Stimulated activated CD4-positive, alpha-beta T cell treated with anti-CD3 and anti-CD28 coated beads, Interleukin-15, amount 100 ng/mL, for 48 hours (primary cell): Measurements from ENCODE around the gene MGAT4A.
A peak's percentile ranks its signal among the peaks of the same experiment; 100 is the strongest.

Source experiments
- DNase-seq, 2 donors: peaks; one replicate each; pipeline ENCODE4 v3.0.0-alpha.2; 2020; ENCODE audit warnings: low read depth in 2 of 2

The MGAT4A gene

DNA sequence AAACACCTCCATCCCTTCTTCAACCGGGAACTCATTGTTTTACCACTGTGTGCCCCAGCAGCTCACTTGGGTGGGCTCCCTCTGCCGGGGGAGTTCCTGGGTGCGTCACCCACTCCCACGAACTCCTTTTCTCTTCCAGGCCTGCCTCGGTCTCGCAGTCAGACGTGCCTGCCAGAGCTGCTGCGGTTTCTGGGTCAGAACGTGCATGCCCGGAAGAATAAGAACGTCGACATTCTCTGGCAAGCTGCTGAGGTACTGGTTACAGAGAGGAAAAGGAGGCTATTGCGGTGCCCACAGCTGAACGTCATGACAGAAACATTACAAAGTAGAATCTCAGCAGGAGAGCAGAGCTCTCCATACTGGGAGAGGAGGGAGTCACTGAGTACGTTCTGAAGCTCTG lies 158.3 kb downstream of the MGAT4A start:
- DNase-seq = no peak

DNA sequence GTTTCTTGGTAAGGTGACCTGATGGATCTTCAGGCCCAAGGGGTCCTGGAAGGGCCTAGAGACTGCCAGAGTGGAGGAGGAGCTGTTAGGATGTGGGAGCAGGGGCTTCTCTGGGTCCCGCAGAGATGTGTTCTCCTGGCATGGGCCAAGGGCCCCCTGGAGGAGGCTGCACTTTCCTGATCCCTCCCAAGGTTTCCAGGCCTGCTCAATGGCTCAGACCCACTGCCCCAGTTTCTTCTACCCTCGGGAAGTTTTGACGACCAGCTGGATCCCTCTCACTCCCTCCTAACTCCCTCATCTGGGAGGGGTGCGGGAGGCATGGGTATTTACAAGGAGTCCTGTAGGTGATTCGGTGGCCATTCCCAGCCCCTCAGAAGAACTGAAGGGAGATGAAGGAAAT lies 158.7 kb downstream of the MGAT4A start:
- no peak for DNase-seq

DNA sequence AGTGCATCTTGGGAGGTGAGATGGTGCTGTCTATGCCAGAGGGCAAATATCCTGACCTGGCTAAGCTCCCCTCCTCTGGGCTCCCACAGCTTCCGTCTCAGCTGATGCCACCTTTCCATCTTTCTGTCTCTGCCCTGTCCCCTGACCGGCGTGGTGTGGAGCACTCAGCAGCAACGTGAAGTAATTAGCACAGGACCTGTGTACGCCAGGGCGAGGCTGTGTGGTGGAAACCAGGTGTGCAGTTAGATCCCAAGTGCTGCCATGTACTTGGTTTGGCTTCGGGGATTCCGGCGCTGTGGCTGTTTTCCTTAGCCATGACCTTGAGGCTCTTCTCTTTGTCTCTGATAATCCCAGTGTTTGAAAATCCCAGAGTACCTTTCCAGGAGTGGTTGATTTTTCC lies 159.1 kb downstream of the MGAT4A start:
- no peak for DNase-seq

DNA sequence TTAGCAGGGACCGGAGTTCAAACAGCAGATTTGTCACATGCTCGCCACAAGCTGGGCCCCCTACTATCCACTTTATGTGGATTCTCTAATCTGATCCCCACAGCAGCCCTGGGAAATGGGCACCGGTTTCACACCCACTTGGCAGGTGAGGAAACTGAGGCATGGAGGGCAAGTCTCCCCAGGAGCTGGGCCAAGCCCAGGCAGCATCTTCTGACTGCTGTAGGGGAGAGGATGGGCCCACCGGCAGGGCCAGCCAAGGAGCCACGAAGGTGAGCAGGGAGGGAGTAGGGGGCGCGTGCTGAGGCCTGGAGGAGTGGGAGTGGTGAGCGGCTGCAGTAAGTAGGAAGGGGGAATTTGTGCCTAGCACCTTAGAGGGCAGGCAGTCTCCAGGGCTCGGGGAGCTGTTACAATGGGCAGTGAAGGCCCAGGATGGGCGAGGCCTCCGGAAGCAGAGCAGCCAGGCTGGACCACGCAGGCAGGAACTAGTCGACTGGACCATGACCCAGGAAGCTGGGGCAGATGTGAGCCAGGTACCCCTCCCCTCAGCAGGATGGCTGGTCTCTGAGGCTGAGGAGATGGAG lies 159.7 kb downstream of the MGAT4A start:
- DNase-seq = no peak

DNA sequence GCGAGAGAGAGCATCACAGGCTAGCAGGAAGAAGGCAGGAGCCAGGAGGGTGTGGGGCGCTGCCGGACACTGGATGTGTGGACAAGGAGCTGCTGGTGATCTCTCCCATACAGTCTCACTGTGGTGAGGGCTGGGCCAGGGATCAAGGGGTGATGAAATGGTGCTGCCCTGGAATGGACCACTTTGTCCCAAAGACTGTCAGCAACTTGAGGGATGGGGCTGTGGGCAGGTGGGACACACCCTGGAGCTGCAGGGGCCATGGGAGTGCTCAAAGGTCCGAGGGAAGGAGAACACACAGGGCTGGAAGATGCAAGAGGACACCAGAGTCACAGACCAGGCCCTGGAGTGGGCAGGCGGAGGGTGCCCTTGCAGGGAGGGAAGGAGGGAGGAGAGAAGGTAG lies 160.6 kb downstream of the MGAT4A start:
- no peak for DNase-seq

DNA sequence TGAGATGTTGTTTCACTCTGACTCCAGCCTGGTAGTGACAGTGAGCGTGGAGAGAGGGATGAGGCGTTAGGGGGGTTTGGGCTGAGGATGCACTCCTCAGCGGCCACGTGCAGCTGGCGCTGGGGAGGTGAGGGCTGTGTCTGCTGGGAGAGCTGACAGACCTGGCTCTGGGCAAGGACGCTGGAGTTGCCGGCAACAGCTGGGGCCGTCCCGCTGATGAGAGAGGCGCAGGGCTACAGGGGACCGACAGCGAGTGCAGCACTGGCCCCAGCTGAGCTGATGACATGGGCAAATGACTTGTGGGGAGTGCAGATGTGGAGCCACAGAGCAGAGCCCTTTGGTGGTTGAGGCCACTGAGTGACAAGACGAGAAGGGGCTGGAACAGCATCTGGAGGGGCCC lies 161.0 kb downstream of the MGAT4A start:
- DNase-seq = no peak

DNA sequence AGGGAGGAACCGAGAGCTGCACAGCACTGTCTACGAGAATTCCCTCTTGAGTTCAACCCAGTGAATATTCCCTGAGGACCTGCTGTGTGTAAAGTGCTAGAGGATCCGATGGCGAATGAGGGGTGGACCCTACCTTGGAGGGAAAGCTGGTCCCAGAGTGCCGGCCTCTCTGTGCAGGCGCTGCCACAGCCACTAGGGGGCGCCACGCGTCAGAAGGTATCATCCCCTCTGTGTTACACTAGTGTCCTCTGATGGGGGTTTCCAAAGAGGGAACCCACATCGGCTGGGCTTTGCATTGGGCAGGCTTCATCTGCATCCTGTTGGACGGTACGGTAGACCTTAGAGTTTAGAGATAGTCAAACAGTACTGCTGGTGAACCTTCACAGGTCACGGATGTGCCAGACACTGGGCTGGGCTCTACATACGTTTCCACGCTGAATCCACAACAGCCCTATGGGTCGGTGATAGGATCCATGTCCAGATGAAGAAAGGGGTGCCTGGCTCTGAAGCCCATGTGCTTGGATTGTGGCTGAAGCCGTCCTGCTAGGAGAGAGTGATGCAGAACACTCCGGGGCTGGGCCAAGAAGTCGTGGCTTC lies 161.6 kb downstream of the MGAT4A start:
- DNase-seq = peak; percentile 44 to 57
